SU-DHL-6 (cell line): Measurements from ENCODE around the gene PTPRG.

Source experiments
- H2AFZ ChIP-seq: fragments of 200-600 bp; sonication (generic); 2 replicates; pipeline ENCODE4 v1.6.1; 2014; ENCODE audit warnings: low read depth, mild to moderate bottlenecking, moderate library complexity, mixed read lengths, antibody characterized with exemption, low read length; ENCODE audit not compliant: severe bottlenecking
- H3F3A ChIP-seq: fragments of 200-600 bp; shearing (Covaris generic); 2 replicates; pipeline ENCODE4 v1.6.0; 2016; ENCODE audit warnings: antibody characterized with exemption, mild to moderate bottlenecking; ENCODE audit not compliant: insufficient read depth
- H3K27ac ChIP-seq: fragments of 200-600 bp; sonication (generic); 2 replicates; pipeline ENCODE4 v1.5.1; 2016; ENCODE audit warnings: low read depth, mild to moderate bottlenecking, low read length, moderate library complexity, mixed read lengths
- H3K27me3 ChIP-seq: fragments of 200-600 bp; sonication (generic), shearing (Covaris generic); 2 replicates; pipeline ENCODE4 v1.6.0; 2014; ENCODE audit warnings: mild to moderate bottlenecking, low read length
- H3K36me3 ChIP-seq: fragments of 200-600 bp; sonication (generic); 2 replicates; pipeline ENCODE4 v1.6.1; 2014; ENCODE audit warnings: mild to moderate bottlenecking, low read length, mixed read lengths
- H3K4me2 ChIP-seq: fragments of 300-600, 200-600 bp; shearing (Covaris generic), sonication (generic); 2 replicates; pipeline ENCODE4 v1.6.0; 2014; ENCODE audit warnings: low read length, low read depth, mild to moderate bottlenecking; ENCODE audit not compliant: poor library complexity, severe bottlenecking
- H3K4me3 ChIP-seq: fragments of 200-600 bp; sonication (generic); 2 replicates; pipeline ENCODE4 v1.5.1; 2014; ENCODE audit warnings: antibody characterized with exemption, low read length, mild to moderate bottlenecking, mixed read lengths; ENCODE audit not compliant: insufficient read depth, poor library complexity, severe bottlenecking
- H3K79me2 ChIP-seq: fragments of 200-600 bp; sonication (generic); 2 replicates; pipeline ENCODE4 v1.6.1; 2014; ENCODE audit warnings: mild to moderate bottlenecking, low read length, moderate library complexity; ENCODE audit not compliant: insufficient read depth
- H3K9ac ChIP-seq: fragments of 200-600 bp; sonication (generic); 2 replicates; pipeline ENCODE4 v1.7.0; 2014; ENCODE audit warnings: mild to moderate bottlenecking, low read length
- H3K9me2 ChIP-seq: fragments of 200-600 bp; sonication (generic); replicated peaks from 2 replicates; pipeline ENCODE4 v1.6.1; 2014; ENCODE audit warnings: low read length; ENCODE audit not compliant: insufficient read depth
- H3K9me3 ChIP-seq: fragments of 200-600 bp; sonication (generic); 2 replicates; pipeline ENCODE4 v1.6.1; 2014; ENCODE audit warnings: low read length, mixed read lengths; ENCODE audit not compliant: insufficient read depth
- H4K20me1 ChIP-seq: fragments of 200-600 bp; sonication (generic); 2 replicates; pipeline ENCODE4 v1.6.1; 2014; ENCODE audit warnings: low read depth, mild to moderate bottlenecking, antibody characterized with exemption, low read length, moderate library complexity, mixed read lengths
- CTCF ChIP-seq: fragments of 200-600 bp; sonication (generic); IDR thresholded peaks from one replicate; pipeline ENCODE4 v1.5.1; 2017; ENCODE audit warnings: antibody characterized with exemption, mild to moderate bottlenecking, low read length, moderate library complexity; ENCODE audit not compliant: insufficient read depth, poor library complexity, severe bottlenecking
- EZH2phosphoT487 ChIP-seq: fragments of 200-600 bp; sonication (generic), shearing (Covaris generic); conservative IDR thresholded peaks from 2 replicates; pipeline ENCODE4 v1.6.1; 2018; ENCODE audit warnings: mild to moderate bottlenecking, antibody characterized with exemption, low read length, moderate library complexity, mixed read lengths

Gene PTPRG

GRCh38 chr3:62149539-62149938, 588.2 kb downstream of the PTPRG start:
- no peaks in the 10 kb centered on the region for H4K20me1 ChIP-seq
- H3F3A ChIP-seq = no peaks in the 10 kb centered on the region
- no peaks in the 10 kb centered on the region for H3K27me3 ChIP-seq
- no peaks in the 10 kb centered on the region for H3K9me2 ChIP-seq
- H3K36me3 ChIP-seq = no peaks in the 10 kb centered on the region
- H3K9ac ChIP-seq = no peak overlapping the region
- no peak for TF ChIP-seq CTCF
- no peak overlapping the region for H3K27ac ChIP-seq
- no peaks in the 10 kb centered on the region for H3K79me2 ChIP-seq
- H3K4me2 ChIP-seq = no peak overlapping the region
- no peaks in the 10 kb centered on the region for H3K9me3 ChIP-seq
- H2AFZ ChIP-seq = no peak overlapping the region
- no peak overlapping the region for H3K4me3 ChIP-seq

GRCh38 chr3:62149962-62150361, 588.6 kb downstream of the PTPRG start:
- Histone ChIP-seq H3K9me3 (no peaks in the 10 kb centered on the region), H3K79me2 (no peaks in the 10 kb centered on the region), H3K27ac (no peak overlapping the region), H3K4me2 (no peak overlapping the region), H3K9ac (no peak overlapping the region), H3F3A (no peaks in the 10 kb centered on the region), H4K20me1 (no peaks in the 10 kb centered on the region), H3K9me2 (no peaks in the 10 kb centered on the region), H2AFZ (no peak overlapping the region), H3K4me3 (no peak overlapping the region), H3K27me3 (no peaks in the 10 kb centered on the region), H3K36me3 (no peaks in the 10 kb centered on the region)
- TF ChIP-seq EZH2phosphoT487 = no peak
- TF ChIP-seq CTCF = no peak

GRCh38 chr3:62151591-62151990, 590.2 kb downstream of the PTPRG start:
- Histone ChIP-seq H3K36me3 (no peaks in the 10 kb centered on the region), H3K27ac (no peak overlapping the region), H4K20me1 (no peaks in the 10 kb centered on the region), H3K9me2 (no peaks in the 10 kb centered on the region), H3K4me3 (no peak overlapping the region), H3K4me2 (no peak overlapping the region), H3K9me3 (no peaks in the 10 kb centered on the region), H2AFZ (no peak overlapping the region), H3F3A (no peaks in the 10 kb centered on the region), H3K9ac (no peak overlapping the region), H3K79me2 (no peaks in the 10 kb centered on the region), H3K27me3 (no peaks in the 10 kb centered on the region)
- no peak for TF ChIP-seq CTCF

GRCh38 chr3:62153231-62153630, 591.9 kb downstream of the PTPRG start:
- no peaks in the 10 kb centered on the region for H3K36me3 ChIP-seq
- H3K9ac ChIP-seq = no peak overlapping the region
- no peaks in the 10 kb centered on the region for H3K9me2 ChIP-seq
- no peak overlapping the region for H3K4me2 ChIP-seq
- TF ChIP-seq EZH2phosphoT487 = no peak
- no peak for TF ChIP-seq CTCF
- no peaks in the 10 kb centered on the region for H3F3A ChIP-seq
- H4K20me1 ChIP-seq = no peaks in the 10 kb centered on the region
- H3K27me3 ChIP-seq = no peaks in the 10 kb centered on the region
- H3K9me3 ChIP-seq = no peaks in the 10 kb centered on the region
- H3K27ac ChIP-seq = no peak overlapping the region
- no peaks in the 10 kb centered on the region for H3K79me2 ChIP-seq
- no peak overlapping the region for H2AFZ ChIP-seq
- no peak overlapping the region for H3K4me3 ChIP-seq
